Measurements from ENCODE around the gene RAPGEF4. TPM values are rescaled to one million over a fixed set of nuclear protein-coding genes. Genes with fewer than 3 reads are reported as not detected.

Gene RAPGEF4
- total RNA-seq, 1 donor = 0.36 TPM

DNA sequence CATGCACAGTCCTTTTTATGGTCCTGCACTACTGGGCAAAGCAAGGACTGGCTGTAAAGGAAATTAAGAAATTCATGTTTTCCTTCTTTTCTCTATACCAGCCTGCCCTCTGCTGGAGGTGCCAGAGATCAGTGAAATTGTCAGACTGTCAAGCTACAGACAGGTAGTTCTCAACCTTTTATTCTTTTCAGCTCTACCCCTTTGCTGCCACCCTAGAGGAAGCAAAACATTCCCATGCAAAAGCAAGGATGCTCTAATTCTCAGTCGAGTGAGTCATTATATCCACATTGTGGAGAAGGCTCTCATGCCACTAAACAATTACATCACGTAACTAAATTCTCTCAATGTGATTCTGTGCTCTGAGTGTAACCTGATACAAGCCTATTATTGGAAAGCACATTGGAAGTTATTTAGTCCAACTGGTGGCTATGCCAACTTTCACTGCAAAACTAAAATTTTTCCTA is 25.0 kb upstream of the RAPGEF4 start:
- peak; percentile 92 for DNase-seq (ENCODE audit: insufficient read length, low spot score, missing footprints)
- Histone ChIP-seq H3K27me3 (ENCODE audit: insufficient read depth, low read length) (peaks cover 38% of the 10 kb centered on the region), H2AFZ (ENCODE audit: low read length) (no peak overlapping the region), H3K36me3 (ENCODE audit: insufficient read depth, low read length) (no peaks in the 10 kb centered on the region), H3K4me2 (ENCODE audit: insufficient read depth, low read length) (peak overlapping the region; percentile 23), H3K4me1 (ENCODE audit: insufficient read depth, low read length) (peaks cover 11% of the 10 kb centered on the region), H3K27ac (ENCODE audit: low read depth, low read length) (no peak overlapping the region), H3K9me3 (ENCODE audit: low read depth, low read length) (no peaks in the 10 kb centered on the region), H4K20me1 (ENCODE audit: insufficient read depth, low read length) (no peaks in the 10 kb centered on the region), H3K4me3 (ENCODE audit: insufficient read depth, low read length) (no peak overlapping the region), H3K79me2 (ENCODE audit: insufficient read depth, low read length) (no peaks in the 10 kb centered on the region)
- peak; percentile 50 for TF ChIP-seq CTCF (IDR thresholded peaks at IDR 0.05; ENCODE audit: extremely low read depth, low read depth, low read length)

GRCh38 chr2:172711110-172711509 is 24.5 kb upstream of the RAPGEF4 start:
- Histone ChIP-seq H2AFZ (ENCODE audit: low read length) (no peak overlapping the region), H4K20me1 (ENCODE audit: insufficient read depth, low read length) (no peaks in the 10 kb centered on the region), H3K36me3 (ENCODE audit: insufficient read depth, low read length) (no peaks in the 10 kb centered on the region), H3K27ac (ENCODE audit: low read depth, low read length) (no peak overlapping the region), H3K27me3 (ENCODE audit: insufficient read depth, low read length) (peaks cover 35% of the 10 kb centered on the region), H3K9me3 (ENCODE audit: low read depth, low read length) (no peaks in the 10 kb centered on the region), H3K4me3 (ENCODE audit: insufficient read depth, low read length) (no peak overlapping the region), H3K4me2 (ENCODE audit: insufficient read depth, low read length) (peak overlapping the region; percentile 23), H3K79me2 (ENCODE audit: insufficient read depth, low read length) (no peaks in the 10 kb centered on the region), H3K4me1 (ENCODE audit: insufficient read depth, low read length) (peaks cover 11% of the 10 kb centered on the region)
- no peak for DNase-seq (ENCODE audit: insufficient read length, low spot score, missing footprints)
- TF ChIP-seq CTCF (IDR thresholded peaks at IDR 0.05; ENCODE audit: extremely low read depth, low read depth, low read length) = no peak

DNA sequence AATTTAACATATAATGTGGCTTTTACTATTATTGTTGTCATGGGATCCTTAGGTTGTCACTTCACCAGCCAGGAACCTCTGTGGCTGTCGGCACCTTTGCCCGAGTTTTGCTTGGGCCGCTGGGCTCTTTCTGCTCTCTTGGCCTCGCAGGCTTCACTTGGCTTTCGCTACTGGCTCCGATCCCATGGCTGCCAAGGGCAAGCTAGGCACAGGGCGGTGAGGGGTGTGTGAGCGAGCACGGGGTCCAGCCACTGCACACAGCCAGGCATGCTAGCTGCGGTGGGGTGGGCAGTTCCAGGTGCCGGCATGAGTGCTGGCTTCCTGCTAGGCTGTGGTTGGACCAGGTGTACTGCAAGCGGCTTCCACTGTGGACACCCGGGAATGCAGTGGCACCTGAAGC is 23.4 kb upstream of the RAPGEF4 start:
- Histone ChIP-seq H3K9me3 (ENCODE audit: low read depth, low read length) (no peaks in the 10 kb centered on the region), H3K27ac (ENCODE audit: low read depth, low read length) (no peak overlapping the region)

DNA sequence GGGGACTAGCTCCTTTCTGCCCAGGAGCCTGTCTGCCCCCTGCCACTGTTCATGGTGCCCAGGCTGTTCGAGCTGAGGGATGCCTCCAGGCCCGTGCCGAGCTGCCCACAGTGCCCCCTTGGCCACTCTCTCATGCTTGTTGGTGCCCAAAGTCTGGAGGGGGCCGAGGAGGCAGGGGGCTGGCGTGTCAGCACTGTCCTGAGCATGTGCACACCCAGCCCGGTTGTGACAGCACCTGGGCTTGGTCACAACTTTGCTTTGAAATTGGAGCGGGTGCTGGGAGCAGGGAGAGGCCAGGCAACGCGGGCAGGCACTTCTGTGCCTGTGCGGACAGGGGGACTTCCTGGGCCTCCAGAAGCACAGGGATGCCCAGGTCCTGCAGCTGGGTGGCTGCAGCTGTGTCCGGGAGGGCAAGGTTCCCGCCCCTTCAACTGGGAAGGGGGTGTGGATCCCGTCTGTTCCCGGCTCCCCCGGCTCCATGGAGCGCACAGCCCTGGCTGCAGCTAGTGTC is 22.2 kb upstream of the RAPGEF4 start:
- H3K9me3 ChIP-seq (ENCODE audit: low read depth, low read length) = no peaks in the 10 kb centered on the region
- H3K27ac ChIP-seq (ENCODE audit: low read depth, low read length) = no peak overlapping the region
- H3K4me3 ChIP-seq (ENCODE audit: insufficient read depth, low read length) = no peak overlapping the region
- no peak overlapping the region for H2AFZ ChIP-seq (ENCODE audit: low read length)
- no peak overlapping the region for H3K4me2 ChIP-seq (ENCODE audit: insufficient read depth, low read length)
- peaks cover 11% of the 10 kb centered on the region for H3K4me1 ChIP-seq (ENCODE audit: insufficient read depth, low read length)
- DNase-seq (ENCODE audit: insufficient read length, low spot score, missing footprints) = no peak
- no peak for TF ChIP-seq CTCF (IDR thresholded peaks at IDR 0.05; ENCODE audit: extremely low read depth, low read depth, low read length)
- no peaks in the 10 kb centered on the region for H3K36me3 ChIP-seq (ENCODE audit: insufficient read depth, low read length)
- no peaks in the 10 kb centered on the region for H3K79me2 ChIP-seq (ENCODE audit: insufficient read depth, low read length)
- no peaks in the 10 kb centered on the region for H4K20me1 ChIP-seq (ENCODE audit: insufficient read depth, low read length)
- H3K27me3 ChIP-seq (ENCODE audit: insufficient read depth, low read length) = peaks cover 16% of the 10 kb centered on the region

More for the DNA sequence above, 23.4 kb upstream of the RAPGEF4 start:
- Histone ChIP-seq H3K79me2 (ENCODE audit: insufficient read depth, low read length) (no peaks in the 10 kb centered on the region), H3K36me3 (ENCODE audit: insufficient read depth, low read length) (no peaks in the 10 kb centered on the region), H3K4me3 (ENCODE audit: insufficient read depth, low read length) (no peak overlapping the region), H3K27me3 (ENCODE audit: insufficient read depth, low read length) (peaks cover 26% of the 10 kb centered on the region), H3K4me2 (ENCODE audit: insufficient read depth, low read length) (no peak overlapping the region), H3K4me1 (ENCODE audit: insufficient read depth, low read length) (peaks cover 11% of the 10 kb centered on the region), H2AFZ (ENCODE audit: low read length) (no peak overlapping the region), H4K20me1 (ENCODE audit: insufficient read depth, low read length) (no peaks in the 10 kb centered on the region)
- no peak for TF ChIP-seq CTCF (IDR thresholded peaks at IDR 0.05; ENCODE audit: extremely low read depth, low read depth, low read length)
- no peak for DNase-seq (ENCODE audit: insufficient read length, low spot score, missing footprints)
